Spleen (tissue), 11 donors: ENCODE results near the gene AKR1A1. TPM values are rescaled to one million over a fixed set of nuclear protein-coding genes. Genes with fewer than 3 reads are reported as not detected.
A peak's percentile ranks its signal among the peaks of the same experiment; 100 is the strongest.

Source experiments
- DNase-seq: peaks from one replicate; pipeline ENCODE4 v3.0.0-alpha.2; 2020
- H3K27ac ChIP-seq, 8 donors: fragments of 200-600 bp; sonication (generic) in 7 of 8; 1 replicate in 4 of 8; 2 replicates in 4 of 8; pipeline versions ENCODE4 v1.5.0 to v1.8.0; 2016 to 2021; ENCODE audit warnings: inconsistent platforms in 4 of 8, mild to moderate bottlenecking in 4 of 8, moderate library complexity in 1 of 8
- H3K27me3 ChIP-seq, 7 donors: fragments of 200-600 bp; sonication (generic) in 6 of 7; replicated peaks in 1 of 7; 1 replicate in 4 of 7; 2 replicates in 3 of 7; pipeline versions ENCODE4 v1.5.0 to v1.8.0; 2016 to 2021; ENCODE audit warnings: inconsistent platforms in 3 of 7, mild to moderate bottlenecking in 1 of 7
- H3K36me3 ChIP-seq, 6 donors: fragments of 200-600 bp; sonication (generic) in 5 of 6; 1 replicate in 4 of 6; 2 replicates in 2 of 6; pipeline versions ENCODE4 v1.5.0 to v1.8.0; 2016 to 2021; ENCODE audit warnings: inconsistent platforms in 2 of 6
- H3K4me1 ChIP-seq, 6 donors: fragments of 200-600 bp; sonication (generic) in 5 of 6; 1 replicate in 3 of 6; 2 replicates in 3 of 6; pipeline versions ENCODE4 v1.5.0 to v1.8.0; 2016 to 2021; ENCODE audit warnings: inconsistent platforms in 3 of 6
- H3K4me3 ChIP-seq, 8 donors: fragments of 200-600 bp; sonication (generic) in 7 of 8; 1 replicate in 4 of 8; 2 replicates in 4 of 8; pipeline versions ENCODE4 v1.5.0 to v1.8.0; 2016 to 2021; ENCODE audit warnings: inconsistent platforms in 4 of 8, mild to moderate bottlenecking in 4 of 8, moderate library complexity in 2 of 8
- H3K9me3 ChIP-seq, 8 donors: fragments of 200-600 bp; sonication (generic) in 7 of 8; 1 replicate in 4 of 8; 2 replicates in 4 of 8; pipeline versions ENCODE4 v1.5.0 to v1.8.0; 2016 to 2021; ENCODE audit warnings: inconsistent platforms in 4 of 8
- POLR2A ChIP-seq, 3 donors: fragments of 450-650 bp; IDR thresholded peaks; one replicate each; pipeline ENCODE4 v1.5.1; 2017; ENCODE audit warnings: antibody characterized with exemption in 3 of 3, mild to moderate bottlenecking in 1 of 3
- POLR2AphosphoS5 ChIP-seq, 3 donors: sonication (generic); formaldehyde crosslinking; IDR thresholded peaks; one replicate each; pipeline ENCODE4 v1.5.1; 2017; ENCODE audit warnings: antibody characterized with exemption in 3 of 3
- WGBS, 5 donors: extraction: QIAGEN DNeasy Blood & Tissue Kit in 3 of 5; methylation state at CpG; one replicate each; pipeline versions ENCODE4 v1.1.5 to v1.1.7; 2013 to 2018; 5-methylcytosine and 5-hydroxymethylcytosine counted together
- intact Hi-C: fragments of 100-400 bp; cut with DNase I; formaldehyde crosslinking; loops from one replicate; pipeline ENCODE4 v1.15.0; 2023; ENCODE audit warnings: low total_unique reads
- polyA plus RNA-seq, 3 donors: library from polyadenylated mRNA; stranded (reverse); fragments of 200-250 nt; gene quantifications; one replicate each; pipeline ENCODE4 v1.2.1, GENCODE V29; 2013
- total RNA-seq, 7 donors: library from RNA; depleted of rRNA in 3 of 7; stranded (reverse); fragments of >200 nt in 3 of 7; fragmentation: NEBNext Ultra II Directional in 4 of 7; extraction: Animal tissue kit (Norgen Biotek cat#: 25700) in 4 of 7; gene quantifications; one replicate each; pipeline versions ENCODE4 v1.1.0 to v1.2.1, GENCODE V29; 2016 to 2021
- TF ChIP-seq, protein P1 (sequence below), 11 experiments: fragments of 200-600 bp in 7 of 11; fragments of 450-650 bp in 4 of 11; sonication (generic) in 4 of 11; IDR thresholded peaks in 8 of 11; conservative IDR thresholded peaks in 3 of 11; 1 replicate in 7 of 11; 2 replicates in 4 of 11; pipeline versions ENCODE4 v1.4.0 to v1.8.0; 2016 to 2021; ENCODE audit warnings: antibody characterized with exemption in 11 of 11, inconsistent platforms in 4 of 11, mild to moderate bottlenecking in 1 of 11
- donor health status: healthy with polysubstance abuse.
- donor health status: DM: no; HTN: no; CAD: no; lungs with moderate emphysema.
- donor health status: DM: no; HTN: no; CAD: no.
- donor health status: Bipolar disorder and iron deficiency.
- donor health status: healthy.
- donor health status: DM: no; HTN: no; CAD: no.
- donor health status: DM: yes; HTN: yes; CAD: no.

Gene AKR1A1
- total and polyA plus RNA-seq, 10 donors = 68.8 to 150 (median 130) TPM

DNA sequence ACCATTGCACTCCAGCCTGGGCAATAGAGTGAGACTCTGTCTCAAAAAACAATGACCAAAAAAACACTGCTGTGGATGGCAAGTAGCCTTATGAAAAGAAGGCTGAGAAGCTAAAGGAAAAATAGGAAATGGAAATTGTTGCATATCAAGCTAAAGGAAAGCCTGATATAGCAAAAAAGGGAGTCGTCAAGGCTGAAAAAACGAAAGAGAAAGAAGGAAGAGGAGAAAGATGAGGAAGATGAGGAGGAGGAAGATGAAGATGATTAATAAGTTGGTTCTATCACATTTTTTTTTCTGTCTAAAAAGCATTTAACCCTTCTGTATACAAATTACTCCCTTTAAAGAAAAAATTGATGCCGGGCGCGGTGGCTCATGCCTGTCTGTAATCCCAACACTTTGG, 18.8 kb upstream of the AKR1A1 start:
- Histone ChIP-seq H3K4me1 (peaks cover 0 to 5% (median 0%) of the 10 kb centered on the region in 6 donors), H3K9me3 (no peaks in the 10 kb centered on the region), H3K27ac (peak overlapping the region in 1 of 8 donors; percentile 11), H3K36me3 (no peaks in the 10 kb centered on the region), H3K4me3 (no peak overlapping the region), H3K27me3 (no peaks in the 10 kb centered on the region)
- intact Hi-C loops = no loop called here
- no peak for DNase-seq
- 63 to 77% (median 69%) methylated on average over 5 of the region's 5 CpGs for WGBS, 5 donors
- TF ChIP-seq, protein P1, sequence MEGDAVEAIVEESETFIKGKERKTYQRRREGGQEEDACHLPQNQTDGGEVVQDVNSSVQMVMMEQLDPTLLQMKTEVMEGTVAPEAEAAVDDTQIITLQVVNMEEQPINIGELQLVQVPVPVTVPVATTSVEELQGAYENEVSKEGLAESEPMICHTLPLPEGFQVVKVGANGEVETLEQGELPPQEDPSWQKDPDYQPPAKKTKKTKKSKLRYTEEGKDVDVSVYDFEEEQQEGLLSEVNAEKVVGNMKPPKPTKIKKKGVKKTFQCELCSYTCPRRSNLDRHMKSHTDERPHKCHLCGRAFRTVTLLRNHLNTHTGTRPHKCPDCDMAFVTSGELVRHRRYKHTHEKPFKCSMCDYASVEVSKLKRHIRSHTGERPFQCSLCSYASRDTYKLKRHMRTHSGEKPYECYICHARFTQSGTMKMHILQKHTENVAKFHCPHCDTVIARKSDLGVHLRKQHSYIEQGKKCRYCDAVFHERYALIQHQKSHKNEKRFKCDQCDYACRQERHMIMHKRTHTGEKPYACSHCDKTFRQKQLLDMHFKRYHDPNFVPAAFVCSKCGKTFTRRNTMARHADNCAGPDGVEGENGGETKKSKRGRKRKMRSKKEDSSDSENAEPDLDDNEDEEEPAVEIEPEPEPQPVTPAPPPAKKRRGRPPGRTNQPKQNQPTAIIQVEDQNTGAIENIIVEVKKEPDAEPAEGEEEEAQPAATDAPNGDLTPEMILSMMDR (IDR thresholded peaks at IDR 0.05 in 8 of 11, conservative IDR thresholded peaks at IDR 0.05 in 3 of 11) = no peak
- TF ChIP-seq POLR2AphosphoS5 (IDR thresholded peaks at IDR 0.05) (no peak), POLR2A (IDR thresholded peaks at IDR 0.05) (no peak)

DNA sequence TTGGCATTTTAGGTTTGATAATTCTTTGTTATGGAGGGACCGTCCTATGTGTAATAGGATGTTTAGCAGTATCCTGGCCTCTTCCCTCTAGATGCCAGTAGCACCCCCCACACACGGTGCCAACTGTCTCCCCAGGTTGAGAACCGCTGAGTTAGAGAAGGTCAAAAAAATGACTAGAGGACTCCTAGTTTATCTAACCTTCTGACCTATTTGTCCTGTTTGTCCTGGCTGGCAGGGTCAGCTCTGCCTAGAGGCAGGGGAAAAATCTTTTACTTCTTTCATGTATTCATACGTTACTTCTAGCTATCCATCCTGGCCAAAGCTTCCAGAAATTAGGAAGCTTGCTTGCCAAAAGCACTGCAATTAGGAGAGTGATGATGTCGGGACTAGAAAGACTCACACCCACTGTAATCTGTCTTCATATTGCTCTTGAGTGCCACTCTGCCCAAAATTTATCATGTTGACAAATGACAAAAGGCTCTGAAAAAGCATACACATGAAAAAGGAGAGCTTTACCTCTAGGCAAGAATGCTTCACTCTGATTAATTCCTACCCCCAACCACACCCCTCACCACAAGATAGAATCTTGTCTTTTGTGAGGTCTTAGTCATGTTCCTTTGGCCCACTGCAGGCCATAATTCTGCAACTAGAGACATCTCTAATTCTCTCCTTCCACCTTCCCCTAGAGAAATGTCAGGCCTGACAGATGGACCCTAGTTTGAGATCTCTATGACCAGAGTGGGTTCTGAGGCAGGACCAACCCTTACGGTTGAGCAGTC, 14.4 kb upstream of the AKR1A1 start:
- no peak overlapping the region for H3K4me3 ChIP-seq
- no peaks in the 10 kb centered on the region for H3K36me3 ChIP-seq
- 76 to 88% (median 81%) methylated on average over 6 of the region's 6 CpGs for WGBS, 5 donors
- intact Hi-C loops = no loop called here
- H3K4me1 ChIP-seq = peaks cover 0 to 9% (median 0%) of the 10 kb centered on the region in 6 donors
- TF ChIP-seq POLR2A (IDR thresholded peaks at IDR 0.05) = no peak
- no peak for TF ChIP-seq POLR2AphosphoS5 (IDR thresholded peaks at IDR 0.05)
- TF ChIP-seq, protein P1 (IDR thresholded peaks at IDR 0.05 in 8 of 11, conservative IDR thresholded peaks at IDR 0.05 in 3 of 11) = no peak
- DNase-seq = no peak
- no peak overlapping the region for H3K27ac ChIP-seq
- H3K27me3 ChIP-seq = no peaks in the 10 kb centered on the region
- no peaks in the 10 kb centered on the region for H3K9me3 ChIP-seq

DNA sequence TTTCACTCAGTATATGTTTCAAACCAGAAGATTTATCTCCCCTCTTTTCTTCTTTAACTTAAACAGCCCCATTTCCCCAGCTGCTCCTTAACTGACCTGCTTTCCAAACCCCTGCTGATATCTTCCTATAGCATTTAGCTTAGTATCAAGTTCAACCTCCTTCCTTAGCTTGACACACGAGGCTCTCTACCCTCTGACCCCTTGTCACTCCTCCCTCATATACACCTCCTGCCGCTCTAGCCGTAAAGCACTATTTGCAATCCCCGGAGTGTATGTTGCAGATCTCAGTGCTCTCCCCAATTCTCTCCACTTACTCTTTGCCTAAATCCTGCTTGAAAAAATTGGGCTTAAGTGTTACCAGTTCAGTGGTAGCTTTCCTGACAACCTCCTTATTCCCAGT, 13.7 kb upstream of the AKR1A1 start:
- TF ChIP-seq POLR2AphosphoS5 (IDR thresholded peaks at IDR 0.05) (no peak), POLR2A (IDR thresholded peaks at IDR 0.05) (no peak)
- TF ChIP-seq, protein P1 (IDR thresholded peaks at IDR 0.05 in 8 of 11, conservative IDR thresholded peaks at IDR 0.05 in 3 of 11) = no peak
- Histone ChIP-seq H3K27me3 (no peaks in the 10 kb centered on the region), H3K9me3 (no peaks in the 10 kb centered on the region), H3K4me3 (no peak overlapping the region), H3K36me3 (no peaks in the 10 kb centered on the region), H3K4me1 (peaks cover 0 to 13% (median 0%) of the 10 kb centered on the region in 6 donors), H3K27ac (no peak overlapping the region)
- WGBS, 5 donors = 74 to 82% (median 75%) methylated on average over 4 of the region's 4 CpGs
- DNase-seq = no peak
- intact Hi-C loops = no loop called here

DNA sequence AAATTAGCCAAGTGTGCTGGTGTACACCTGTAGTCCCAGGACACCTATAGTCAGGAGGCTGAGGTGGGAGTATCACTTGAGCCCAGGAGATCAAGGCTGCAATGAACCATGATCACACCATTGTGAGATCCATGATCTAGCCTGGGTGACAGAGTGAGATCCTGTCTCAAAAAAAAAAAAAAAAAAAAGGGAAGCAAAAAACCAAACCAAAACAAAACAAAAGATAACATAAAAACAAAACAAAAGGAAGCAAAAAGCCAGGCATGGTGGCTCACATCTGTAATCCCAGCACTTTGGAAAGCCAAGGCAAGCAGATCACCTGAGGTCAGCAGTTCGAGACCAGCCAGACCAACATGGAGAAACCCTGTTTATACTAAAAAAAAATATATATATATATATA, 9.4 kb upstream of the AKR1A1 start:
- DNase-seq = no peak
- peaks cover 29 to 53% (median 37%) of the 10 kb centered on the region in 6 donors for H3K4me1 ChIP-seq
- TF ChIP-seq, protein P1 (IDR thresholded peaks at IDR 0.05 in 8 of 11, conservative IDR thresholded peaks at IDR 0.05 in 3 of 11) = no peak
- TF ChIP-seq POLR2A (IDR thresholded peaks at IDR 0.05) (no peak), POLR2AphosphoS5 (IDR thresholded peaks at IDR 0.05) (no peak)
- intact Hi-C loops = no loop called here
- peak overlapping the region in 2 of 8 donors; percentile 1 to 31 for H3K27ac ChIP-seq
- H3K4me3 ChIP-seq = no peak overlapping the region
- 83 to 100% (median 100%) methylated on average over 1 of the region's 1 CpG for WGBS, 5 donors
- no peaks in the 10 kb centered on the region for H3K27me3 ChIP-seq
- no peaks in the 10 kb centered on the region for H3K36me3 ChIP-seq
- no peaks in the 10 kb centered on the region for H3K9me3 ChIP-seq
